Panc1 (cell line): ENCODE measurements around the gene SLC4A5.

Source experiments
- POLR2AphosphoS5 ChIP-seq: IDR thresholded peaks from 2 replicates; pipeline ENCODE4 v1.6.1; 2012; ENCODE audit warnings: mild to moderate bottlenecking, low read depth, low read length, moderate library complexity
- SIN3A ChIP-seq: IDR thresholded peaks from 2 replicates; pipeline ENCODE4 v1.6.1; 2012; ENCODE audit warnings: low read depth, mild to moderate bottlenecking, low read length, moderate library complexity, borderline replicate concordance; ENCODE audit not compliant: insufficient read depth
- TF ChIP-seq, protein P1 (sequence below), 2 experiments: IDR thresholded peaks; 2 replicates each; pipeline ENCODE4 v1.6.1; 2011 to 2012; ENCODE audit warnings: low read depth in 2 of 2, control low read depth in 1 of 2, low read length in 1 of 2, mild to moderate bottlenecking in 1 of 2, moderate library complexity in 1 of 2; ENCODE audit not compliant: insufficient read depth in 1 of 2
- TF ChIP-seq, protein P2 (sequence below): fragments of 450-650 bp; IDR thresholded peaks from 2 replicates; pipeline ENCODE4 v1.5.1; 2017; ENCODE audit warnings: mild to moderate bottlenecking

DNA sequence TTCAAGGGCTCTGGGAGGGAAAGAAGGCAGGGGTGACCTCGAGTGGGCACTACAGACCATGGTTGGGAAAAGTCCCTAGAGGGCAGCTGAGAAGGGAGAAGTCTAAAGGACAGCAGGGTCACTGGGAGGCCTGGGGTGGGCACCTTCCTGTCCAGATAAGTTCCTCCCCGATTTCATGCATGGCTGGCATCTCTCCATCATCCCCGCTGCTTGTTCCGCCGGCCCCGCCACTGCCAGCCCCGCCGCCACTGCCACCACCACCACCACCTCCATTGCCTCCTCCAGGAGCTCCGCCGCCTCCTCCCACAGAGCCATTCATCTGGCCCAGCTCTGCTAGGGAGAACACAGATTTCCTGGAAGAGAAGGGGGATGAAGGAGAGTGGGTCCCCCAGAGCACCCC, 91.2 kb downstream of the SLC4A5 start:
- TF ChIP-seq POLR2AphosphoS5 (no peak), SIN3A (no peak)
- TF ChIP-seq, protein P1, sequence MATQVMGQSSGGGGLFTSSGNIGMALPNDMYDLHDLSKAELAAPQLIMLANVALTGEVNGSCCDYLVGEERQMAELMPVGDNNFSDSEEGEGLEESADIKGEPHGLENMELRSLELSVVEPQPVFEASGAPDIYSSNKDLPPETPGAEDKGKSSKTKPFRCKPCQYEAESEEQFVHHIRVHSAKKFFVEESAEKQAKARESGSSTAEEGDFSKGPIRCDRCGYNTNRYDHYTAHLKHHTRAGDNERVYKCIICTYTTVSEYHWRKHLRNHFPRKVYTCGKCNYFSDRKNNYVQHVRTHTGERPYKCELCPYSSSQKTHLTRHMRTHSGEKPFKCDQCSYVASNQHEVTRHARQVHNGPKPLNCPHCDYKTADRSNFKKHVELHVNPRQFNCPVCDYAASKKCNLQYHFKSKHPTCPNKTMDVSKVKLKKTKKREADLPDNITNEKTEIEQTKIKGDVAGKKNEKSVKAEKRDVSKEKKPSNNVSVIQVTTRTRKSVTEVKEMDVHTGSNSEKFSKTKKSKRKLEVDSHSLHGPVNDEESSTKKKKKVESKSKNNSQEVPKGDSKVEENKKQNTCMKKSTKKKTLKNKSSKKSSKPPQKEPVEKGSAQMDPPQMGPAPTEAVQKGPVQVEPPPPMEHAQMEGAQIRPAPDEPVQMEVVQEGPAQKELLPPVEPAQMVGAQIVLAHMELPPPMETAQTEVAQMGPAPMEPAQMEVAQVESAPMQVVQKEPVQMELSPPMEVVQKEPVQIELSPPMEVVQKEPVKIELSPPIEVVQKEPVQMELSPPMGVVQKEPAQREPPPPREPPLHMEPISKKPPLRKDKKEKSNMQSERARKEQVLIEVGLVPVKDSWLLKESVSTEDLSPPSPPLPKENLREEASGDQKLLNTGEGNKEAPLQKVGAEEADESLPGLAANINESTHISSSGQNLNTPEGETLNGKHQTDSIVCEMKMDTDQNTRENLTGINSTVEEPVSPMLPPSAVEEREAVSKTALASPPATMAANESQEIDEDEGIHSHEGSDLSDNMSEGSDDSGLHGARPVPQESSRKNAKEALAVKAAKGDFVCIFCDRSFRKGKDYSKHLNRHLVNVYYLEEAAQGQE (IDR thresholded peaks at IDR 0.05; ENCODE audit: insufficient read depth in 1 of 2, low read depth in 2 of 2, low read length in 1 of 2): no peak
- TF ChIP-seq, protein P2, sequence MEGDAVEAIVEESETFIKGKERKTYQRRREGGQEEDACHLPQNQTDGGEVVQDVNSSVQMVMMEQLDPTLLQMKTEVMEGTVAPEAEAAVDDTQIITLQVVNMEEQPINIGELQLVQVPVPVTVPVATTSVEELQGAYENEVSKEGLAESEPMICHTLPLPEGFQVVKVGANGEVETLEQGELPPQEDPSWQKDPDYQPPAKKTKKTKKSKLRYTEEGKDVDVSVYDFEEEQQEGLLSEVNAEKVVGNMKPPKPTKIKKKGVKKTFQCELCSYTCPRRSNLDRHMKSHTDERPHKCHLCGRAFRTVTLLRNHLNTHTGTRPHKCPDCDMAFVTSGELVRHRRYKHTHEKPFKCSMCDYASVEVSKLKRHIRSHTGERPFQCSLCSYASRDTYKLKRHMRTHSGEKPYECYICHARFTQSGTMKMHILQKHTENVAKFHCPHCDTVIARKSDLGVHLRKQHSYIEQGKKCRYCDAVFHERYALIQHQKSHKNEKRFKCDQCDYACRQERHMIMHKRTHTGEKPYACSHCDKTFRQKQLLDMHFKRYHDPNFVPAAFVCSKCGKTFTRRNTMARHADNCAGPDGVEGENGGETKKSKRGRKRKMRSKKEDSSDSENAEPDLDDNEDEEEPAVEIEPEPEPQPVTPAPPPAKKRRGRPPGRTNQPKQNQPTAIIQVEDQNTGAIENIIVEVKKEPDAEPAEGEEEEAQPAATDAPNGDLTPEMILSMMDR: no peak
